Breast epithelium (tissue), 4 donors: ENCODE data around the gene TNNT2. TPM values are rescaled to one million over a fixed set of nuclear protein-coding genes. Genes with fewer than 3 reads are reported as not detected.
A peak's percentile ranks its signal among the peaks of the same experiment; 100 is the strongest.

Experiments
- DNase-seq, 2 donors: peaks; one replicate each; pipeline ENCODE4 v3.0.0-alpha.2; 2019; ENCODE audit warnings: low spot score in 2 of 2
- H3K27ac ChIP-seq, 2 donors: fragments of 200-600 bp; sonication (generic) in 1 of 2; one replicate each; pipeline ENCODE4 v1.5.1; 2016 to 2019; ENCODE audit warnings: mild to moderate bottlenecking in 1 of 2
- H3K27me3 ChIP-seq, 2 donors: fragments of 200-600 bp; sonication (generic) in 1 of 2; one replicate each; pipeline versions ENCODE4 v1.5.1 to v1.6.0; 2017 to 2019; ENCODE audit warnings: control low read depth in 1 of 2, mild to moderate bottlenecking in 1 of 2
- H3K36me3 ChIP-seq: fragments of 200-600 bp; one replicate; pipeline ENCODE4 v1.5.1; 2019
- H3K4me1 ChIP-seq, 2 donors: fragments of 200-600 bp; sonication (generic); one replicate each; pipeline ENCODE4 v1.5.1; 2016 to 2019; ENCODE audit warnings: control low read depth in 1 of 2
- H3K4me3 ChIP-seq, 3 donors: fragments of 200-600 bp; sonication (generic); 1 replicate in 2 of 3; 2 replicates in 1 of 3; pipeline ENCODE4 v1.5.1; 2016 to 2019; ENCODE audit warnings: mild to moderate bottlenecking in 3 of 3, moderate library complexity in 2 of 3
- H3K9me3 ChIP-seq, 2 donors: fragments of 200-600 bp; sonication (generic) in 1 of 2; one replicate each; pipeline ENCODE4 v1.5.1; 2016 to 2019; ENCODE audit warnings: control low read depth in 1 of 2
- CTCF ChIP-seq, 3 donors: fragments of 450-650 bp; IDR thresholded peaks; one replicate each; pipeline ENCODE4 v1.5.1; 2016 to 2017; ENCODE audit warnings: antibody characterized with exemption in 3 of 3, mild to moderate bottlenecking in 3 of 3, moderate library complexity in 3 of 3
- POLR2A ChIP-seq: fragments of 450-650 bp; IDR thresholded peaks from one replicate; pipeline ENCODE4 v1.6.1; 2016; ENCODE audit warnings: antibody characterized with exemption, mild to moderate bottlenecking, moderate library complexity
- POLR2AphosphoS5 ChIP-seq, 3 donors: sonication (generic); formaldehyde crosslinking; IDR thresholded peaks; one replicate each; pipeline ENCODE4 v1.6.1; 2017; ENCODE audit warnings: antibody characterized with exemption in 3 of 3
- intact Hi-C: fragments of 100-400 bp; cut with DNase I; formaldehyde crosslinking; loops from one replicate; pipeline ENCODE4 v1.15.1; 2023; ENCODE audit warnings: low total_unique reads
- total RNA-seq, 3 donors: library from RNA; depleted of rRNA; stranded (reverse); fragments of >200 nt; gene quantifications; one replicate each; pipeline ENCODE4 v1.1.0, GENCODE V29; 2016

TNNT2 gene
- total RNA-seq, 3 donors from 2014 or later, result 1.3 to 2.6 TPM; not detected in 1

GRCh38 chr1:201399018-201399351 lies 21.5 kb upstream of the TNNT2 start, which contains the start of gene LAD1:
Gene LAD1, minus strand, starts transcription at chr1:201399324. Its CDS starts 18 bp downstream, at chr1:201399306.
- intact Hi-C loops, result no loop called here
- Histone ChIP-seq H3K4me3 (peak within 1 kb of the TSS in 2 of 3 donors; percentile 61 to 74), H3K4me1 (peaks cover 0 to 4% of the 10 kb centered on the region in 2 donors), H3K9me3 (no peaks in the 10 kb centered on the region), H3K36me3 (no peaks in the 10 kb centered on the region), H3K27ac (peak within 1 kb of the TSS; percentile 77 to 82), H3K27me3 (no peaks in the 10 kb centered on the region)
- no peak for TF ChIP-seq CTCF (IDR thresholded peaks at IDR 0.05)
- no peak for TF ChIP-seq POLR2AphosphoS5 (IDR thresholded peaks at IDR 0.05)
- TF ChIP-seq POLR2A, result no peak
- DNase-seq, result no peak

GRCh38 chr1:201397675-201398074 lies 20.2 kb upstream of the TNNT2 start:
- Histone ChIP-seq H3K9me3 (no peaks in the 10 kb centered on the region), H3K4me1 (peaks cover 0 to 4% of the 10 kb centered on the region in 2 donors), H3K4me3 (peak overlapping the region in 1 of 3 donors; percentile 61), H3K27me3 (no peaks in the 10 kb centered on the region), H3K27ac (peak overlapping the region; percentile 56 to 82), H3K36me3 (no peaks in the 10 kb centered on the region)
- no peak for DNase-seq
- intact Hi-C loops, result no loop called here
- TF ChIP-seq POLR2A, result no peak
- no peak for TF ChIP-seq POLR2AphosphoS5 (IDR thresholded peaks at IDR 0.05)
- TF ChIP-seq CTCF (IDR thresholded peaks at IDR 0.05), result no peak

DNA sequence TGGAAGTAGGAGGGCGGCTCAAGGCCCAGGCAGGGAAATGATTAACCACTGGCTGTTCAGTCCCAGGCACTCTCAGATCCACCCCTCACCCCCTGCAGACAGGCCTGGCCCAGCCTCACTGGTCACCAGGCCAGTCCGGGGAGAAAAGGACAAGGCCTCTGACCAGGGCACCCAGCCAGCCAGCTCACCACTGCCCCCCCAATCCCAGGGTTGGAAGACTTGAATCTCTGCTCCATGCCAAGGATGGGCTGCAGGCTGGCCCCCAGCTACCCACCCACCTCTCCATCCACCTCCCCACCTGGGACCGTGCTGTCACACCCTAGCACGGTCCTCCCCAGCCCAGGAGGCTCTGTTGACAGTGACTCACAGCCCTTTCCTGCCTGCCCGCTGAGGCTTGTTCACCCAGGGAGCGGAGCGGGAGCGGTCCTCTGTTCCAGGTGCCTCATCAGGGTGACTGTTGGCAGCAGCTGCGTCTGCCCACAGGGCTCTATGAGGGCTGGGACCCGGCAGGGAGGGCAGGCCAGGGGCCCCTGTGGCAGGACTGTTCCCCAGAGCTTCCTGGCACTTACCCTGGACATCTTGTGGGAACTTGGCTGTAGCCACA lies 19.5 kb upstream of the TNNT2 start:
- Histone ChIP-seq H3K4me1 (peaks cover 0 to 4% of the 10 kb centered on the region in 2 donors), H3K27me3 (no peaks in the 10 kb centered on the region), H3K27ac (peak overlapping the region; percentile 56 to 65), H3K9me3 (no peaks in the 10 kb centered on the region), H3K36me3 (no peaks in the 10 kb centered on the region), H3K4me3 (no peak overlapping the region)
- intact Hi-C loops, result no loop called here
- no peak for TF ChIP-seq CTCF (IDR thresholded peaks at IDR 0.05)
- DNase-seq, result peak; percentile 37 to 62

DNA sequence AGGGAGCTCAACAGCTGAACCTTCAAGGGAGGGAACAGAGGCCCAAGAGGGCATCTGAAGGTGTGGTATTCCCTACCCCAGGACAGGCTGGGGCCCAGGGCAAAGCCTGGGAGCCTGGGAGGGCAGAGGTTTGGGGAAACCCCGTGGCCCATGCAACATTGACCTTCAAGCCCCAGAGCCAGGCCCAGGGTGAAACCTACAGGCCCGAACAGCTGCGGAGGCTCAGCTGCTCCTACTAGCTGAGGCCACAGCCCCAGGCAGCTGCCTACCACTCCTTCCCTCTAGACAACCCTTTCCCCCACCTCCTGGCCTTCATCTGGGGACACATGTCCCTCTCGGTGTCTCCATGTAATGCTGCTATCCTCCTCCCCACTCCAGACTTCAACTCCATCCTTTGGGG lies 18.5 kb upstream of the TNNT2 start:
- Histone ChIP-seq H3K4me3 (no peak overlapping the region), H3K27ac (no peak overlapping the region), H3K4me1 (peaks cover 0 to 4% of the 10 kb centered on the region in 2 donors), H3K27me3 (no peaks in the 10 kb centered on the region), H3K9me3 (no peaks in the 10 kb centered on the region), H3K36me3 (no peaks in the 10 kb centered on the region)
- TF ChIP-seq POLR2A, result no peak
- TF ChIP-seq POLR2AphosphoS5 (IDR thresholded peaks at IDR 0.05), result no peak
- no peak for TF ChIP-seq CTCF (IDR thresholded peaks at IDR 0.05)
- no peak for DNase-seq
- intact Hi-C loops, result no loop called here

- no peak overlapping the region for H3K27ac ChIP-seq
- H3K36me3 ChIP-seq, result no peaks in the 10 kb centered on the region
- intact Hi-C loops, result loop anchor here (1.0 kb wide), 1 partner anchor 21 kb away; no protein-coding TSS in a partner anchor
- DNase-seq, result no peak
- H3K9me3 ChIP-seq, result no peaks in the 10 kb centered on the region
- H3K27me3 ChIP-seq, result no peaks in the 10 kb centered on the region
- TF ChIP-seq POLR2AphosphoS5 (IDR thresholded peaks at IDR 0.05), result no peak
- no peak for TF ChIP-seq POLR2A
- TF ChIP-seq CTCF (IDR thresholded peaks at IDR 0.05), result no peak
- peaks cover 0 to 4% of the 10 kb centered on the region in 2 donors for H3K4me1 ChIP-seq
- H3K4me3 ChIP-seq, result no peak overlapping the region
These were observed 17.1 kb upstream of the TNNT2 start for GRCh38 chr1:201394591-201394990.
